IPS-NIHi11 (cell line): ENCODE data around the gene STYXL1.
"Not testable (repeated sequence)": the region's sequence is repeated elsewhere in the genome, so short reads cannot be mapped to it uniquely, and the experiment has no call there.

ENCODE experiments used
- DNase-seq: peaks from one replicate; pipeline ENCODE4 v3.0.0; 2012; ENCODE audit warnings: mixed read lengths, low spot score

STYXL1 gene

GRCh38 chr7:76047811-76048667, at the start of gene STYXL1, which contains the start of gene MDH2:
Gene STYXL1, minus strand, starts transcription at chr7:76048000. Its CDS starts 17,477 bp downstream, at chr7:76030523.
Gene MDH2, plus strand, starts transcription at chr7:76048106. Its CDS starts 55 bp downstream, at chr7:76048161.
- peak; percentile 99 for DNase-seq

GRCh38 chr7:76095908-76096307, 48.1 kb upstream of the STYXL1 start:
- DNase-seq, result no peak

GRCh38 chr7:76094326-76094725, 46.5 kb upstream of the STYXL1 start:
- not testable (repeated sequence) for DNase-seq

GRCh38 chr7:76093531-76093930, 45.7 kb upstream of the STYXL1 start:
- not testable (repeated sequence) for DNase-seq

- DNase-seq, result no peak
These were observed 43.7 kb upstream of the STYXL1 start for GRCh38 chr7:76091506-76091905.

GRCh38 chr7:76089865-76090475, 42.2 kb upstream of the STYXL1 start:
- DNase-seq, result no peak

GRCh38 chr7:76087362-76087791, 39.6 kb upstream of the STYXL1 start:
- not testable (repeated sequence) for DNase-seq

- no peak for DNase-seq
These were observed 38.3 kb upstream of the STYXL1 start for GRCh38 chr7:76086070-76086469.

GRCh38 chr7:76084115-76084514, 36.3 kb upstream of the STYXL1 start:
- not testable (repeated sequence) for DNase-seq

GRCh38 chr7:76080204-76080603, 32.4 kb upstream of the STYXL1 start:
- DNase-seq, result no peak

- no peak for DNase-seq
These were observed 29.6 kb upstream of the STYXL1 start for GRCh38 chr7:76077435-76077834.

GRCh38 chr7:76076995-76077394, 29.2 kb upstream of the STYXL1 start:
- DNase-seq, result no peak

GRCh38 chr7:76074972-76075370, 27.2 kb upstream of the STYXL1 start:
- no peak for DNase-seq

GRCh38 chr7:76074306-76074971, 26.6 kb upstream of the STYXL1 start:
- no peak for DNase-seq

GRCh38 chr7:76073335-76073990, 25.7 kb upstream of the STYXL1 start:
- peak; percentile 58 for DNase-seq

GRCh38 chr7:76072243-76073148, 24.7 kb upstream of the STYXL1 start:
- no peak for DNase-seq

GRCh38 chr7:76071316-76072242, 23.8 kb upstream of the STYXL1 start:
- no peak for DNase-seq

GRCh38 chr7:76069238-76069638, 21.4 kb upstream of the STYXL1 start:
- DNase-seq, result peak; percentile 65

GRCh38 chr7:76066716-76067503, 19.1 kb upstream of the STYXL1 start:
- no peak for DNase-seq
